OCI-LY1 (cell line): ENCODE results near the gene EMD.

Source experiments
- CTCF ChIP-seq: fragments of 200-600 bp; sonication (generic), shearing (Covaris generic); IDR thresholded peaks from 2 replicates; pipeline ENCODE4 v1.5.1; 2017; ENCODE audit warnings: mild to moderate bottlenecking, antibody characterized with exemption, low read length, moderate library complexity, mixed read lengths
- EZH2 ChIP-seq: fragments of 200-600 bp; sonication (generic), shearing (Covaris generic); IDR thresholded peaks from 2 replicates; pipeline ENCODE4 v1.8.0; 2017; ENCODE audit warnings: borderline replicate concordance, mixed run types, mild to moderate bottlenecking, antibody characterized with exemption, low read length, moderate library complexity, mixed read lengths

DNA sequence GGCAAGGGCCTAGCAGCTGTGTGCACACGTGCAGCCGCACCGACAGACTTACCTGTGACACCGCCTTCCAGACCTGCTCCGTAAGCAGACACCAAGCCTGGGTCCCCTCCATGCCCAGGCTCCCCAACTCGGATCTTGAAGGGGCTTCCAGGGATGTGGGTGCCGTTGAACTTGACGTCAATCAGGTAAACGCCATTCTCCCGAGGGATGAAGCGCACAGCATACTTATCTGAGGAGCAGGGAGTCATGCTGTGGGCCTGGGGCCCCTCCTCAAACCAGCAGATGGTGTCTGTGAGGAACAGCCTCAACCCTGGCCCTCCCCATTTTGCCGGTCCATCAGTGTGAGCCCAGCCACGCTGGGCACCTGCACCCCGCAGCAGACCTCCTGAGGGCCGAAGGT is 29.1 kb upstream of the EMD start:
- TF ChIP-seq CTCF (no peak), EZH2 (no peak)
